ENCODE data around the gene PHOSPHO2. TPM values are rescaled to one million over a fixed set of nuclear protein-coding genes. Genes with fewer than 3 reads are reported as not detected.

The PHOSPHO2 gene
- total RNA-seq (1 to 10 TPM; 3.8 to 4.2 TPM), total RNA-seq (1.6 to 1.9 reads per million in 2 donors)

GRCh38 chr2:169694113-169694893, at the start of gene PHOSPHO2, which contains the start of gene CFAP210:
PHOSPHO2 (plus strand) TSS chr2:169694469; CDS start chr2:169700972, 6,503 bp downstream.
CFAP210 (minus strand) TSS chr2:169694405; CDS start chr2:169694327, 78 bp downstream.
- H3K27ac Mint-ChIP-seq, result peak within 1 kb of the TSS; percentile 96
- ATAC-seq, result peak; percentile 94
- no peaks in the 10 kb centered on the region for H3K27me3 Mint-ChIP-seq
- peaks cover 15% of the 10 kb centered on the region for H3K4me1 Mint-ChIP-seq
- DNase-seq, result peak; percentile 93 to 98 (median 95)
- peak within 1 kb of the TSS; percentile 92 for H3K4me3 Mint-ChIP-seq
- peaks cover 3% of the 10 kb centered on the region for H3K36me3 Mint-ChIP-seq (ENCODE audit: low read depth)
- peaks cover 6% of the 10 kb centered on the region for H3K9me3 ChIP-seq (ENCODE audit: control insufficient read depth, low read length, poor library complexity, severe bottlenecking)

DNA sequence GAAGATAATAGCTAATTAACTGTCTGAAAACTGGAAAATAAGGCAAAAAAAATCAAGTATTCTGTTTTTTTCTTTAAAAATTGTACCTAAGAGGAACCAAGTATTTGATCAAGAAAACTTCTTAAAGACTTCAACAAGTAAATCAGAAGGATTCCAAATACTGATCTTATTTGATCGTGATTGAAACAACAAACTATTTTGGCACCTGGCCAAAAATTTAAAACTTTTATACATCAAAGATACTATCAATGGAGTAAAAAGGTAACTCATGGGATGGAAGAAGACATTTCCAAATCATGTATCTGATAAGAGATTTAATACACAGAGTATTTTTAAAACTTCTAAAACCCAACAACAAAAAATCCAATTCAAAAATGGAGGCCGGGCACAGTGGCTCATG, 46.8 kb upstream of the PHOSPHO2 start:
- Mint-ChIP-seq H3K27me3 (peaks cover 7% of the 10 kb centered on the region), H3K4me3 (no peak overlapping the region), H3K4me1 (peaks cover 2% of the 10 kb centered on the region), H3K27ac (no peak overlapping the region), H3K36me3 (ENCODE audit: low read depth) (no peaks in the 10 kb centered on the region)
- no peak for DNase-seq
- H3K9me3 ChIP-seq (ENCODE audit: control insufficient read depth, low read length, poor library complexity, severe bottlenecking), result no peaks in the 10 kb centered on the region
- no peak for ATAC-seq

DNA sequence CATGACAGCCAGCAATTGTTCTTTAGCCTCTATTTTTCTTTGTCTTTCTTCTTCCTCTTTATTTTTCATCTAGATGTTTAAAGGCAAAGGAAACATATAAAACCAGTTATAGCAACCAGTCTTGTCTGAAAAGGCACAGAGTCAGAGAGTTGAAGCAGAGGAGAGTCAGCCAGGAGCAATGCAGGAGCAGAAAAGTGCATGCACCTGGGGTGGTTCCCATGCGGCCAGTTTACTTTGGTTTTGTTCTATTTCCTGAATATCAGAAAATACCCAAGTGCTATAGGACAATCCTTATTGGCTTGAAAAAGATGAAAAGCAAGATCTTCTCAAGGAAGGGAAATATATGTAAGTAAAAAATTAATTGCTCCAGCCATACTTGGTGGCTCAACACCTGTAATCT, 45.0 kb upstream of the PHOSPHO2 start:
- no peak for DNase-seq
- no peak overlapping the region for H3K27ac Mint-ChIP-seq
- H3K4me1 Mint-ChIP-seq, result peaks cover 2% of the 10 kb centered on the region

GRCh38 chr2:169653636-169654035, 40.6 kb upstream of the PHOSPHO2 start:
- Mint-ChIP-seq H3K27me3 (peaks cover 18% of the 10 kb centered on the region), H3K4me1 (no peaks in the 10 kb centered on the region), H3K27ac (no peak overlapping the region), H3K4me3 (no peak overlapping the region), H3K36me3 (ENCODE audit: low read depth) (no peaks in the 10 kb centered on the region)
- no peak for ATAC-seq
- no peaks in the 10 kb centered on the region for H3K9me3 ChIP-seq (ENCODE audit: control insufficient read depth, low read length, poor library complexity, severe bottlenecking)
- DNase-seq, result no peak

More for the DNA sequence above, 45.0 kb upstream of the PHOSPHO2 start:
- H3K36me3 Mint-ChIP-seq (ENCODE audit: low read depth), result no peaks in the 10 kb centered on the region
- peaks cover 18% of the 10 kb centered on the region for H3K27me3 Mint-ChIP-seq
- no peaks in the 10 kb centered on the region for H3K9me3 ChIP-seq (ENCODE audit: control insufficient read depth, low read length, poor library complexity, severe bottlenecking)
- no peak overlapping the region for H3K4me3 Mint-ChIP-seq
- no peak for ATAC-seq

DNA sequence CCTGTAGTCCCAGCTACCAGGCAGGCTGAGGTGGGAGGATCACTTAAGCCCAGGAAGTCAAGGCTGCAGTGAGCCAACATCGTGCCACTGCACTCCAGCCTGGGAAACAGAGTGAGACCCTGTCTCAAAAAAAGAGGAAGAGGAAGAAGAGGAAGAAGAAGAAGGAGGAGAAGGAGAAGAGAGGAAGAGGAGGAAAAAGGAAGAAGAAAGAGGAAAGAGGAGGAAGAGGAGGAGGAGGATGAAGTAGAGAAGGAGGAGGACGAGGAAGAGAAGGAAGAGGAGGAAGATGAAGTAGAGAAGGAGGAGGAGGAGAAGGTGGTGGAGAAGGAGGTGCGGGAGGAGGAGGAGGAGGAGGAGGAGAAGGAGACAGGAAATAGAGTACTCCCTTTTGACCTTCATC, 38.1 kb upstream of the PHOSPHO2 start:
- no peak for DNase-seq
- peaks cover under 1% of the 10 kb centered on the region for H3K36me3 Mint-ChIP-seq (ENCODE audit: low read depth)
- peaks cover 20% of the 10 kb centered on the region for H3K27me3 Mint-ChIP-seq
- H3K9me3 ChIP-seq (ENCODE audit: control insufficient read depth, low read length, poor library complexity, severe bottlenecking), result no peaks in the 10 kb centered on the region
- no peak for ATAC-seq
- no peak overlapping the region for H3K27ac Mint-ChIP-seq
- H3K4me3 Mint-ChIP-seq, result no peak overlapping the region
- no peaks in the 10 kb centered on the region for H3K4me1 Mint-ChIP-seq

GRCh38 chr2:169658877-169659276, 35.4 kb upstream of the PHOSPHO2 start:
- Mint-ChIP-seq H3K4me1 (peaks cover 2% of the 10 kb centered on the region), H3K36me3 (ENCODE audit: low read depth) (peaks cover 2% of the 10 kb centered on the region), H3K4me3 (no peak overlapping the region), H3K27ac (no peak overlapping the region), H3K27me3 (peaks cover 14% of the 10 kb centered on the region)
- no peak for DNase-seq
- H3K9me3 ChIP-seq (ENCODE audit: control insufficient read depth, low read length, poor library complexity, severe bottlenecking), result no peaks in the 10 kb centered on the region
- ATAC-seq, result no peak

DNA sequence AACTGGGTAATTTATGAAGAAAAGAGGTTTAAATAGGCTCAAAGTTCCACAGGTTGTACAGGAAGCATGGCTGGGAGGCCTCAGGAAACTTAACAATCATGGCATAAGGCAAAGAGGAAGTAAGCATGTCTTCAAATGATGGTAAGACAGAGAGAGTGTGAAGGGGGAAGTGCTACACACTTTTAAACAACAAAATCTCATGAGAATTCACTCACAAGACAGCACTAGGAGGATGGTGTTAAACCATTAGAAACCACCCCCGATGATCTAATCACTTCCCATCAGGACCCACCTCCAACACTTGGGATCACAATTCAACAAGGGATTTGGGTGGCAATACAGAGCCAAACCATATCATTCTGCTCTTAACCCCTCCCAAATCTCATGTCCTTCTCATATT, 34.9 kb upstream of the PHOSPHO2 start:
- ATAC-seq (no peak), DNase-seq (no peak)
- H3K9me3 ChIP-seq (ENCODE audit: control insufficient read depth, low read length, poor library complexity, severe bottlenecking), result no peaks in the 10 kb centered on the region
- no peak overlapping the region for H3K27ac Mint-ChIP-seq
- peaks cover 13% of the 10 kb centered on the region for H3K27me3 Mint-ChIP-seq
- H3K36me3 Mint-ChIP-seq (ENCODE audit: low read depth), result peaks cover 2% of the 10 kb centered on the region
- H3K4me1 Mint-ChIP-seq, result peaks cover 2% of the 10 kb centered on the region
- no peak overlapping the region for H3K4me3 Mint-ChIP-seq

DNA sequence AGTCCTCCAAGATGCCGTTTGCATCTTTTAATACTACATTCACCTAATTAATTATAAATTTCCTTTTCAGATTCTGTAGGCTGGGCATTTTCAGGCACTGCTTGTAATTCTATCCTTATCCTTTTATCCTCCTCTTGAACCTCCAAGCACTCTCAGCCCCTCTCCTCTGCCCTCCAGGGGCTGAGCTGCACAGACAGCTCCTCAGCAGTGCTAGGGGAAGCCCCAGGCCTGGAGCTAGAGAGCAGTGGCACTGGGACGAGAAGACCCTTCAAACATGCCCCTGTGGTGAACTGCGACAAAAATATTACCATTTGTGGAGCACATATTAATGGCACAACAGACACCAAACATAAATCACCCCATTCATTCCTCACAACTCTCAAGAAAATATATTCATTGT, 33.0 kb upstream of the PHOSPHO2 start:
- H3K27me3 Mint-ChIP-seq, result peaks cover 13% of the 10 kb centered on the region
- no peak overlapping the region for H3K4me3 Mint-ChIP-seq

GRCh38 chr2:169662744-169663143, 31.5 kb upstream of the PHOSPHO2 start:
- Mint-ChIP-seq H3K27ac (no peak overlapping the region), H3K4me3 (no peak overlapping the region), H3K4me1 (peaks cover 4% of the 10 kb centered on the region), H3K36me3 (ENCODE audit: low read depth) (peaks cover 2% of the 10 kb centered on the region), H3K27me3 (peaks cover 13% of the 10 kb centered on the region)
- no peak for DNase-seq
- ATAC-seq, result no peak
- no peaks in the 10 kb centered on the region for H3K9me3 ChIP-seq (ENCODE audit: control insufficient read depth, low read length, poor library complexity, severe bottlenecking)

More for the DNA sequence above, 33.0 kb upstream of the PHOSPHO2 start:
- DNase-seq (no peak), ATAC-seq (no peak)
- no peaks in the 10 kb centered on the region for H3K9me3 ChIP-seq (ENCODE audit: control insufficient read depth, low read length, poor library complexity, severe bottlenecking)
- H3K4me1 Mint-ChIP-seq, result peaks cover 4% of the 10 kb centered on the region
- no peak overlapping the region for H3K27ac Mint-ChIP-seq
- H3K36me3 Mint-ChIP-seq (ENCODE audit: low read depth), result peaks cover 2% of the 10 kb centered on the region

DNA sequence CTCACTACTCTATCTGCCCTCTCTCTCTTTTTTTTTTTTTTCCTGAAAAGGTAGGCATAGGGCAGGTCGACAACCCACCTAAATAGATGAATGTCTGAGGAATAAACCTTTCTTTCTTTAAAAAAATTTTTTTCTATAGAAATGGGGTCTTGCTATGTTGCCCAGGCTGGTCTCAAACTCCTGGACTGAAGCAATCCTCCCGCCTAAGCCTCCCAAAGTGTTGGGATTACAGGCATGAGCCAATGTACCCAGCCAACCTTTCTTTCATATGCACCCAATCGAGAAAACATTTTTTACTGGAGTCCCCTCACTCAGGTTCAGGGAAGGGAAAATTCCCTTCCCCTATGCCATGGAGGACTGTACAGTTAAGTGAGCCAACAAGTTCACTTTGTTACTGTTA, 31.0 kb upstream of the PHOSPHO2 start:
- peaks cover 4% of the 10 kb centered on the region for H3K4me1 Mint-ChIP-seq
- no peak for DNase-seq
- H3K36me3 Mint-ChIP-seq (ENCODE audit: low read depth), result peaks cover 2% of the 10 kb centered on the region
- peaks cover 13% of the 10 kb centered on the region for H3K27me3 Mint-ChIP-seq
- H3K9me3 ChIP-seq (ENCODE audit: control insufficient read depth, low read length, poor library complexity, severe bottlenecking), result no peaks in the 10 kb centered on the region
- no peak for ATAC-seq
- no peak overlapping the region for H3K27ac Mint-ChIP-seq
- no peak overlapping the region for H3K4me3 Mint-ChIP-seq

GRCh38 chr2:169664600-169664977, 29.7 kb upstream of the PHOSPHO2 start:
- DNase-seq (no peak), ATAC-seq (no peak)
- Mint-ChIP-seq H3K4me1 (peaks cover 4% of the 10 kb centered on the region), H3K27ac (peak overlapping the region; percentile 39), H3K36me3 (ENCODE audit: low read depth) (peaks cover 2% of the 10 kb centered on the region), H3K27me3 (peaks cover 13% of the 10 kb centered on the region), H3K4me3 (no peak overlapping the region)
- H3K9me3 ChIP-seq (ENCODE audit: control insufficient read depth, low read length, poor library complexity, severe bottlenecking), result no peaks in the 10 kb centered on the region

DNA sequence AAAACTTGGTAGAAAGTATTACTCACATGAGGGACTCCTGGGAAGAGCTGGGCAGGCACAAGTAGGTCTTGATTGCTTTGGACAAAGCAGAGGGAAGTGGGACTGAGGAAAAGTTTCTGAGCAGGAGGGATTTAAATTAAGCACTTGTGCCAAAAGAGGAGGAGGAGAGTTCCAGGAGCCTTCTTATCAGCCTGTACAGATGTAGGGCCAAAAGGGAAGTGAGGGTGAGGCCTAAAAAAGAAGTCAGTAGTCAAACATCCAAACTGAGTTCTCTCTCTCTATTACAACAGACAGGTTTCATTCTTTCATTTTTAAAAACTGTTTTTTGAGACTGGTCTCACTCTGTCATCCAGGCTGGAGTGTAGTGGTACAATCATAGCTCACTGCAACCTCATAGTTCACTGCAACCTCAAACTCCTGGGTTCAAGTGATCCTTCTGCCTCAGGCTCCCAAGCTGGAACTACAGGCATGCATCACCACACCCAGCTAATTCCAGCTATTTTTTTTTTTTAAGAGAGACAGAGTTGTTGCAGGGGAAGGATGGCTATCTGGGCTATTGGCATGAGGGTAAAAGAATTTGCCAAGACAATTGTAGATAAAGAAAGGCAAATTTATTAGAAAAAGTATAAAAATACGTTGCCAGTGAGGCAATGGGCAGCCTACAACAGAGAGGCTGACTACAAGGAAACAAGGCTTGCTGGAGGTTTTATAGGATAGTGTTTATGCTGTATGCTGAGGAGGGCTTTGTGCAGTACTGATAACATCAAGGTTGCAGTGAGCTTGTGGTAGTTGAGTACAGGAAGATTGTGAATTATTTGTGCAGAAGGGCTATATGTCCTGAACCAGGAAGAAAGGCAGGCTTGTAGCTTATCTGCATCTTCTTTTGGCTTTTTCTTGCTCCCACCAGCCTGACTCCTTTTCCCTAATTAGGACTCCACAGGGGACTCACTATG, 29.0 kb upstream of the PHOSPHO2 start:
- peaks cover 13% of the 10 kb centered on the region for H3K27me3 Mint-ChIP-seq
- H3K36me3 Mint-ChIP-seq (ENCODE audit: low read depth), result peaks cover 2% of the 10 kb centered on the region
- H3K4me1 Mint-ChIP-seq, result peaks cover 4% of the 10 kb centered on the region
- no peak for DNase-seq
- ATAC-seq, result no peak
- H3K27ac Mint-ChIP-seq, result peak overlapping the region; percentile 39
- no peaks in the 10 kb centered on the region for H3K9me3 ChIP-seq (ENCODE audit: control insufficient read depth, low read length, poor library complexity, severe bottlenecking)
- no peak overlapping the region for H3K4me3 Mint-ChIP-seq

DNA sequence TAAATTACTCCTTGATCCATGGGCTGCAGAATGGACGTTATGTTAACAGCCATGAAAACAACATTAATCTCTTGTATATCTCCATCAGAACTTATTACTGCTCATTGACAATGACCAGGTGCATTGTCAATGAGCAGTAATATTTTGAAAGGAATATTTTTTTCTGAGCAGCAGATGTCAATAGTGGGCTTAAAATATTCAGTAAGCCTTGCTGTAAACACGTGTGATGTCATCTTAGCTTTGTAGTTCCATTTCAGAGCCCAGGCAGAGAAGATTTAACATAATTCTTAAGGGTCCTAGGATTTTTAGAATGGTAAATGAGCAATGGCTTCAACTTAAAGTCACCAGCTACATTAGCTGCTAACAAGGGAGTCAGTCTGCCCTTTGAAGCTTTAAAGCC, 26.7 kb upstream of the PHOSPHO2 start:
- no peaks in the 10 kb centered on the region for H3K9me3 ChIP-seq (ENCODE audit: control insufficient read depth, low read length, poor library complexity, severe bottlenecking)
- Mint-ChIP-seq H3K36me3 (ENCODE audit: low read depth) (no peaks in the 10 kb centered on the region), H3K4me1 (peaks cover 2% of the 10 kb centered on the region), H3K27me3 (peaks cover 18% of the 10 kb centered on the region), H3K27ac (no peak overlapping the region), H3K4me3 (no peak overlapping the region)
- no peak for DNase-seq
- ATAC-seq, result no peak

Measured in T-helper 17 cell (primary cell).